ENCODE results near the gene GNAS-AS1.

GNAS-AS1 gene

GRCh38 chr20:58788896-58789544 is 61.7 kb downstream of the GNAS-AS1 start:
- H3K23ac ChIP-seq (ENCODE audit: low read length), result no peak overlapping the region
- no peak overlapping the region for H2BK5ac ChIP-seq (ENCODE audit: low read depth, low read length, poor library complexity)
- no peak for DNase-seq
- H3K9ac ChIP-seq (ENCODE audit: low read length), result no peak overlapping the region
- H4K91ac ChIP-seq (ENCODE audit: low read depth, low read length), result no peak overlapping the region
- H3K79me1 ChIP-seq (ENCODE audit: low read length), result no peaks in the 10 kb centered on the region
- H3K27me3 ChIP-seq (ENCODE audit: insufficient read depth, low read length), result no peaks in the 10 kb centered on the region
- H2AK5ac ChIP-seq (ENCODE audit: low read length), result no peak overlapping the region
- no peaks in the 10 kb centered on the region for H3K4me1 ChIP-seq (ENCODE audit: control insufficient read depth in 1 of 2, insufficient read depth in 2 of 2, low read length in 2 of 2)
- no peak overlapping the region for H4K8ac ChIP-seq (ENCODE audit: low read depth, low read length)
- no peak overlapping the region for H3K4me2 ChIP-seq (ENCODE audit: low read length)
- H3K36me3 ChIP-seq (ENCODE audit: control insufficient read depth in 1 of 2, insufficient read depth in 2 of 2, low read length in 2 of 2), result no peaks in the 10 kb centered on the region
- no peak overlapping the region for H3K4ac ChIP-seq (ENCODE audit: low read depth, low read length)
- WGBS (ENCODE audit: extremely low coverage, insufficient coverage, insufficient read length), result no CpG with 5 or more reads among the region's 15 CpGs
- no peak overlapping the region for H2AFZ ChIP-seq (ENCODE audit: insufficient read depth, low read length, poor library complexity)
- H4K12ac ChIP-seq (ENCODE audit: low read depth, low read length), result no peak overlapping the region
- no peaks in the 10 kb centered on the region for H3K79me2 ChIP-seq (ENCODE audit: control insufficient read depth, insufficient read depth, low read length, poor library complexity)
- no peak overlapping the region for H2BK120ac ChIP-seq (ENCODE audit: insufficient read depth, low read length, poor library complexity)
- no peak overlapping the region for H3K4me3 ChIP-seq (ENCODE audit: low read depth, low read length)
- H3K14ac ChIP-seq (ENCODE audit: low read length), result no peak overlapping the region
- H3K9me3 ChIP-seq (ENCODE audit: insufficient read depth, low read depth, low read length), result peaks cover 3% of the 10 kb centered on the region
- H3K18ac ChIP-seq (ENCODE audit: low read length), result no peak overlapping the region
- H2BK12ac ChIP-seq (ENCODE audit: low read length), result no peak overlapping the region
- H3K27ac ChIP-seq (ENCODE audit: low read depth, low read length), result no peak overlapping the region

- no peaks in the 10 kb centered on the region for H3K36me3 ChIP-seq (ENCODE audit: control insufficient read depth in 1 of 2, insufficient read depth in 2 of 2, low read length in 2 of 2)
- H4K8ac ChIP-seq (ENCODE audit: low read depth, low read length), result no peak overlapping the region
- no peak overlapping the region for H3K18ac ChIP-seq (ENCODE audit: low read length)
- H2BK120ac ChIP-seq (ENCODE audit: insufficient read depth, low read length, poor library complexity), result no peak overlapping the region
- H3K79me1 ChIP-seq (ENCODE audit: low read length), result no peaks in the 10 kb centered on the region
- no peak overlapping the region for H2BK12ac ChIP-seq (ENCODE audit: low read length)
- no peak for DNase-seq
- H3K79me2 ChIP-seq (ENCODE audit: control insufficient read depth, insufficient read depth, low read length, poor library complexity), result no peaks in the 10 kb centered on the region
- no peak overlapping the region for H2AFZ ChIP-seq (ENCODE audit: insufficient read depth, low read length, poor library complexity)
- no peak overlapping the region for H4K91ac ChIP-seq (ENCODE audit: low read depth, low read length)
- H4K12ac ChIP-seq (ENCODE audit: low read depth, low read length), result no peak overlapping the region
- no peak overlapping the region for H3K4me2 ChIP-seq (ENCODE audit: low read length)
- no peak overlapping the region for H2BK5ac ChIP-seq (ENCODE audit: low read depth, low read length, poor library complexity)
- H2AK5ac ChIP-seq (ENCODE audit: low read length), result no peak overlapping the region
- peaks cover 3% of the 10 kb centered on the region for H3K9me3 ChIP-seq (ENCODE audit: insufficient read depth, low read depth, low read length)
- H3K4ac ChIP-seq (ENCODE audit: low read depth, low read length), result no peak overlapping the region
- H3K27me3 ChIP-seq (ENCODE audit: insufficient read depth, low read length), result no peaks in the 10 kb centered on the region
- H3K27ac ChIP-seq (ENCODE audit: low read depth, low read length), result no peak overlapping the region
- no peak overlapping the region for H3K9ac ChIP-seq (ENCODE audit: low read length)
- H3K4me3 ChIP-seq (ENCODE audit: low read depth, low read length), result no peak overlapping the region
- no peak overlapping the region for H3K23ac ChIP-seq (ENCODE audit: low read length)
- H3K14ac ChIP-seq (ENCODE audit: low read length), result no peak overlapping the region
- H3K4me1 ChIP-seq (ENCODE audit: control insufficient read depth in 1 of 2, insufficient read depth in 2 of 2, low read length in 2 of 2), result no peaks in the 10 kb centered on the region
- WGBS (ENCODE audit: extremely low coverage, insufficient coverage, insufficient read length), result no CpG with 5 or more reads among the region's 25 CpGs
Observed at GRCh38 chr20:58787211-58788005, 63.3 kb downstream of the GNAS-AS1 start.

DNA sequence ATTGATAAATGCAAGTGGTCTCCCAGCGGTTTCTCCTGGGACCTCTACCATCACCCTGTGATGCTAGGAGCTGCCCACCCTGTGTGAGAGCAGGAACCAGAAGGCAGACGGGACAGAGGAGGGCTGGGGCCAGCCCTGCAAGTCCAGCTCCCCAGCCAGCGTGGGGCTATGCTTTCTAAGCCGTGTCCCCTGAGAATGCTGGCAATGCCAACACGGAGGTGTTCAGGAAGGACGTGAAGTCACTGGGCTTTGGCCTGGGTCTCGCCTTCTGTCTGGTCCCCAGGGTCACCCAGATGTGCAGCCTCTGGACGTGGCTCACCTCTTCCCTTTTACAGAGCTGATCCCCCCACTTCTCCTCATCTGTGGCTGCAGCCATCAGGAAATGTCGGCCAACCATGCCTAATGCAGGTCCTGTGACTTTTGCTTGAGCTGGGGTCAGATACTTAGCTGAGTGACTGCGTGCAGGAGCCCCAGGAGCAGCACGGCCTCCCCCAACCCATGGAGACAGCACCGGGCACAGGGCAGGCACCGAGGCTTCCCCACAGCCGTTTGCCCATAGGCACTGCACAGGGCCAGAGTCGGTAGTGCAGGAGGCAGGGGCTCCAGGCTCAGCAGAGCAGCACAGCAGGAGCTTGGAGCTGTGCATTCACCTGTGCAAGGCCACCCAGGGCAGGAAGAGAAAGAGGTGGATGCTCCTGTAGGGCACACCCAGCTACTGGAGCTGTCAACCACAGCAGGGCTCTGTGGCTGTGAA is 66.2 kb downstream of the GNAS-AS1 start:
- no peaks in the 10 kb centered on the region for H3K79me1 ChIP-seq (ENCODE audit: low read length)
- H2AK5ac ChIP-seq (ENCODE audit: low read length), result no peak overlapping the region
- H3K4me1 ChIP-seq (ENCODE audit: control insufficient read depth in 1 of 2, insufficient read depth in 2 of 2, low read length in 2 of 2), result no peaks in the 10 kb centered on the region
- H3K4me3 ChIP-seq (ENCODE audit: low read depth, low read length), result no peak overlapping the region
- no peaks in the 10 kb centered on the region for H3K79me2 ChIP-seq (ENCODE audit: control insufficient read depth, insufficient read depth, low read length, poor library complexity)
- no peak overlapping the region for H4K12ac ChIP-seq (ENCODE audit: low read depth, low read length)
- H3K4ac ChIP-seq (ENCODE audit: low read depth, low read length), result no peak overlapping the region
- H3K18ac ChIP-seq (ENCODE audit: low read length), result no peak overlapping the region
- H2BK12ac ChIP-seq (ENCODE audit: low read length), result no peak overlapping the region
- no peak for DNase-seq
- no peak overlapping the region for H3K4me2 ChIP-seq (ENCODE audit: low read length)
- no peak overlapping the region for H2BK120ac ChIP-seq (ENCODE audit: insufficient read depth, low read length, poor library complexity)
- H2BK5ac ChIP-seq (ENCODE audit: low read depth, low read length, poor library complexity), result no peak overlapping the region
- H3K23ac ChIP-seq (ENCODE audit: low read length), result no peak overlapping the region
- no CpG with 5 or more reads among the region's 15 CpGs for WGBS (ENCODE audit: extremely low coverage, insufficient coverage, insufficient read length)
- H3K9ac ChIP-seq (ENCODE audit: low read length), result no peak overlapping the region
- no peak overlapping the region for H2AFZ ChIP-seq (ENCODE audit: insufficient read depth, low read length, poor library complexity)
- H3K27me3 ChIP-seq (ENCODE audit: insufficient read depth, low read length), result no peaks in the 10 kb centered on the region
- no peak overlapping the region for H4K8ac ChIP-seq (ENCODE audit: low read depth, low read length)
- no peaks in the 10 kb centered on the region for H3K9me3 ChIP-seq (ENCODE audit: insufficient read depth, low read depth, low read length)
- H4K91ac ChIP-seq (ENCODE audit: low read depth, low read length), result no peak overlapping the region
- no peaks in the 10 kb centered on the region for H3K36me3 ChIP-seq (ENCODE audit: control insufficient read depth in 1 of 2, insufficient read depth in 2 of 2, low read length in 2 of 2)
- H3K27ac ChIP-seq (ENCODE audit: low read depth, low read length), result no peak overlapping the region
- H3K14ac ChIP-seq (ENCODE audit: low read length), result no peak overlapping the region

DNA sequence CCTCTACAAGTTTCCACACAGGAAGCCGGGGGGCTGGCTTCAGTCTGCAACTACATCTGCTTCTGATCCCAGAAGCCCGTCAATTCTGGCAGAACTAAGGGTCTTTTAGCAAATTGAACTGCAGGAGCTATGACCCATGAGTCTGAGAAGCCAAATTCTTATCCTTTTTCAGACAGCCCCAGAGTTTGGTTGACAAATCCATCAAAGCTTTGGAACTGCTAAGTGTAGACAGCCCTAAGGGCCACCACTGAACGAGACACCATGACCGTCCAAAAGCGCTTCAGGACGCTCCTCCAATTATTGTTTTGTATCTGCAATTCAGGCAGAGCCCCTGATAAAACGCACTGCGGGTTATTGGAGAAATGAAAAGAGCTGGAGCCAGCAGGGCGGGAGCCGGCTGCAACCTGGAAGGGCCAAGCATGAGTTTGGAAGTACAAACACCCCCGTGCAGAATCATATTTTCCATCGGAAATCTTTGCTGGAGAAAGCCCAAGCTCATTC is 67.1 kb downstream of the GNAS-AS1 start:
- no peaks in the 10 kb centered on the region for H3K27me3 ChIP-seq (ENCODE audit: insufficient read depth, low read length)
- H3K4me2 ChIP-seq (ENCODE audit: low read length), result no peak overlapping the region
- H3K4me3 ChIP-seq (ENCODE audit: low read depth, low read length), result no peak overlapping the region
- H2BK5ac ChIP-seq (ENCODE audit: low read depth, low read length, poor library complexity), result no peak overlapping the region
- no peak overlapping the region for H4K12ac ChIP-seq (ENCODE audit: low read depth, low read length)
- no peak for DNase-seq
- no peak overlapping the region for H3K27ac ChIP-seq (ENCODE audit: low read depth, low read length)
- no peaks in the 10 kb centered on the region for H3K4me1 ChIP-seq (ENCODE audit: control insufficient read depth in 1 of 2, insufficient read depth in 2 of 2, low read length in 2 of 2)
- no peak overlapping the region for H3K23ac ChIP-seq (ENCODE audit: low read length)
- H2BK12ac ChIP-seq (ENCODE audit: low read length), result no peak overlapping the region
- H3K14ac ChIP-seq (ENCODE audit: low read length), result no peak overlapping the region
- no peak overlapping the region for H2BK120ac ChIP-seq (ENCODE audit: insufficient read depth, low read length, poor library complexity)
- H3K79me1 ChIP-seq (ENCODE audit: low read length), result no peaks in the 10 kb centered on the region
- no peak overlapping the region for H2AK5ac ChIP-seq (ENCODE audit: low read length)
- no peaks in the 10 kb centered on the region for H3K9me3 ChIP-seq (ENCODE audit: insufficient read depth, low read depth, low read length)
- no peak overlapping the region for H3K4ac ChIP-seq (ENCODE audit: low read depth, low read length)
- H4K8ac ChIP-seq (ENCODE audit: low read depth, low read length), result no peak overlapping the region
- WGBS (ENCODE audit: extremely low coverage, insufficient coverage, insufficient read length), result no CpG with 5 or more reads among the region's 12 CpGs
- no peak overlapping the region for H2AFZ ChIP-seq (ENCODE audit: insufficient read depth, low read length, poor library complexity)
- H3K18ac ChIP-seq (ENCODE audit: low read length), result no peak overlapping the region
- H3K79me2 ChIP-seq (ENCODE audit: control insufficient read depth, insufficient read depth, low read length, poor library complexity), result no peaks in the 10 kb centered on the region
- no peak overlapping the region for H3K9ac ChIP-seq (ENCODE audit: low read length)
- no peak overlapping the region for H4K91ac ChIP-seq (ENCODE audit: low read depth, low read length)
- no peaks in the 10 kb centered on the region for H3K36me3 ChIP-seq (ENCODE audit: control insufficient read depth in 1 of 2, insufficient read depth in 2 of 2, low read length in 2 of 2)

All from trophoblast cell (in vitro differentiated cells and primary cell).